ENCODE data around the gene TMEM147. TPM values are rescaled to one million over a fixed set of nuclear protein-coding genes. Genes with fewer than 3 reads are reported as not detected.

TMEM147 gene
- total RNA-seq, 4 donors from 2014 or later, result 68.1 to 119 (median 89.6) TPM

- intact Hi-C loops (cut with DNase I), result no loop called here
- Histone ChIP-seq H3K4me1 (peaks cover 6 to 15% (median 13%) of the 10 kb centered on the region in 3 donors), H3K9me3 (no peaks in the 10 kb centered on the region), H3K27ac (no peak overlapping the region), H3K27me3 (peaks cover 0 to 82% (median 4%) of the 10 kb centered on the region in 4 donors), H3K4me3 (no peak overlapping the region), H3K36me3 (no peaks in the 10 kb centered on the region)
- TF ChIP-seq POLR2A (IDR thresholded peaks at IDR 0.05) (no peak), CTCF (IDR thresholded peaks at IDR 0.05) (no peak)
- no peak for DNase-seq
- 88 to 93% methylated on average over 4 to 5 of the region's 18 CpGs for WGBS, 2 donors
These were observed 14.8 kb downstream of the TMEM147 start for GRCh38 chr19:35560271-35560670.

- DNase-seq, result no peak
- WGBS, 2 donors, result 61 to 70% methylated on average over 6 of the region's 6 CpGs
- TF ChIP-seq CTCF (IDR thresholded peaks at IDR 0.05), result no peak
- TF ChIP-seq POLR2A (IDR thresholded peaks at IDR 0.05), result no peak
- Histone ChIP-seq H3K27me3 (peaks cover 0 to 83% (median 4%) of the 10 kb centered on the region in 4 donors), H3K4me3 (no peak overlapping the region), H3K36me3 (no peaks in the 10 kb centered on the region), H3K9me3 (no peaks in the 10 kb centered on the region), H3K27ac (no peak overlapping the region), H3K4me1 (peaks cover 6 to 15% (median 13%) of the 10 kb centered on the region in 3 donors)
- intact Hi-C loops (cut with DNase I), result no loop called here
These were observed 15.3 kb downstream of the TMEM147 start for GRCh38 chr19:35560677-35561076.

- H3K4me3 ChIP-seq, result no peak overlapping the region
- H3K27ac ChIP-seq, result no peak overlapping the region
- peaks cover 6 to 15% (median 13%) of the 10 kb centered on the region in 3 donors for H3K4me1 ChIP-seq
- WGBS, 2 donors, result 71 to 73% methylated on average over 6 of the region's 6 CpGs
- TF ChIP-seq CTCF (IDR thresholded peaks at IDR 0.05) (no peak), POLR2A (IDR thresholded peaks at IDR 0.05) (no peak)
- DNase-seq, result no peak
- peaks cover 0 to 83% (median 4%) of the 10 kb centered on the region in 4 donors for H3K27me3 ChIP-seq
- no peaks in the 10 kb centered on the region for H3K36me3 ChIP-seq
- intact Hi-C loops (cut with DNase I), result no loop called here
- H3K9me3 ChIP-seq, result no peaks in the 10 kb centered on the region
These were observed 16.0 kb downstream of the TMEM147 start for GRCh38 chr19:35561436-35561835.

- 51 to 66% methylated on average over 5 to 9 of the region's 17 CpGs for WGBS, 2 donors
- Histone ChIP-seq H3K4me1 (peaks cover 6 to 14% (median 13%) of the 10 kb centered on the region in 3 donors), H3K9me3 (no peaks in the 10 kb centered on the region), H3K4me3 (no peak overlapping the region), H3K36me3 (no peaks in the 10 kb centered on the region), H3K27ac (no peak overlapping the region), H3K27me3 (peaks cover 0 to 79% (median 4%) of the 10 kb centered on the region in 4 donors)
- intact Hi-C loops (cut with DNase I), result no loop called here
- no peak for DNase-seq
- no peak for TF ChIP-seq POLR2A (IDR thresholded peaks at IDR 0.05)
- no peak for TF ChIP-seq CTCF (IDR thresholded peaks at IDR 0.05)
These were observed 16.9 kb downstream of the TMEM147 start for GRCh38 chr19:35562336-35562735.

DNA sequence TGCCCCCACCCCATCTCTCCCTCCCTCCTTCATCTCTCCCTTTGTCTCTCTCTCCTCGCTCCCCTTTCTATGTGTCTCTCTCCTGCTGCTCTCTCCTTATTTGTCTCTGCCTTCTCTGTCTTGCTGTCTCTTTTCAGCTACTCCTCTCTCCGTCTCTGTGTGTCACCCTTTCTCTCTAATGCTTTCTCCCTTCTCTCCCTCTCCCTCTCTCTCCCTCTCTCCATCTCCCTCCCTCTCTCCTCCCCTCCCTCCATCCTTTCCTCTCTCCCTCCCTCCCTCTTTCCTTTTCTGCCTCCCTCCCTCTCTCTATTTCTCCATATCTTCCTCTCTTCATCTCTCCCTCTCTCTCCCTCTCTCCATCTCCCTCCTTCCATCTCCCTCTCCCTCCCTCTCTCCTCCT lies 17.4 kb downstream of the TMEM147 start:
- intact Hi-C loops (cut with DNase I), result no loop called here
- DNase-seq, result no peak
- Histone ChIP-seq H3K27ac (no peak overlapping the region), H3K4me1 (peaks cover 6 to 10% (median 9%) of the 10 kb centered on the region in 3 donors), H3K4me3 (no peak overlapping the region), H3K36me3 (no peaks in the 10 kb centered on the region), H3K9me3 (no peaks in the 10 kb centered on the region), H3K27me3 (peaks cover 0 to 79% (median 4%) of the 10 kb centered on the region in 4 donors)
- 37 to 68% methylated on average over 2 of the region's 2 CpGs for WGBS, 2 donors
- TF ChIP-seq POLR2A (IDR thresholded peaks at IDR 0.05) (no peak), CTCF (IDR thresholded peaks at IDR 0.05) (no peak)
